Suprapubic skin (tissue), 4 donors: ENCODE measurements around the gene TMEM131L. TPM values are rescaled to one million over a fixed set of nuclear protein-coding genes. Genes with fewer than 3 reads are reported as not detected.

Experiments used
- DNase-seq, 2 donors: peaks; one replicate each; pipeline ENCODE4 v3.0.0-alpha.2; 2019; ENCODE audit warnings: low spot score in 2 of 2
- H3K27ac ChIP-seq: fragments of 200-600 bp; sonication (generic); one replicate; pipeline ENCODE4 v1.5.1; 2019
- H3K27me3 ChIP-seq: fragments of 200-600 bp; sonication (generic); one replicate; pipeline ENCODE4 v1.5.1; 2019
- H3K36me3 ChIP-seq: fragments of 200-600 bp; sonication (generic); one replicate; pipeline ENCODE4 v1.5.1; 2019
- H3K4me1 ChIP-seq: fragments of 200-600 bp; sonication (generic); one replicate; pipeline ENCODE4 v1.5.1; 2019
- H3K4me3 ChIP-seq: fragments of 200-600 bp; sonication (generic); one replicate; pipeline ENCODE4 v1.5.1; 2019; ENCODE audit warnings: mild to moderate bottlenecking
- H3K9me3 ChIP-seq: fragments of 200-600 bp; sonication (generic); one replicate; pipeline ENCODE4 v1.5.1; 2019
- CTCF ChIP-seq, 2 donors: fragments of 200-600 bp in 1 of 2; fragments of 450-650 bp in 1 of 2; sonication (generic) in 1 of 2; IDR thresholded peaks; one replicate each; pipeline ENCODE4 v1.5.1; 2016 to 2019; ENCODE audit warnings: antibody characterized with exemption in 2 of 2, mild to moderate bottlenecking in 1 of 2, moderate library complexity in 1 of 2
- EP300 ChIP-seq: sonication (generic); formaldehyde crosslinking; IDR thresholded peaks from one replicate; pipeline ENCODE4 v1.6.1; 2017; ENCODE audit warnings: antibody characterized with exemption
- POLR2A ChIP-seq, 2 donors: fragments of 450-650 bp; IDR thresholded peaks; one replicate each; pipeline ENCODE4 v1.6.1; 2017; ENCODE audit warnings: antibody characterized with exemption in 2 of 2, mild to moderate bottlenecking in 2 of 2, moderate library complexity in 2 of 2
- POLR2AphosphoS5 ChIP-seq, 3 donors: sonication (generic); formaldehyde crosslinking; IDR thresholded peaks; one replicate each; pipeline ENCODE4 v1.6.1; 2017; ENCODE audit warnings: antibody characterized with exemption in 3 of 3
- WGBS: methylation state at CpG from one replicate; pipeline ENCODE4 v1.1.5; 2018; 5-methylcytosine and 5-hydroxymethylcytosine counted together
- total RNA-seq, 4 donors: library from RNA; depleted of rRNA; stranded (reverse); fragments of >200 nt; gene quantifications; one replicate each; pipeline ENCODE4 v1.1.0, GENCODE V29; 2016

TMEM131L gene
- total RNA-seq, 4 donors from 2014 or later, result 13.5 to 25.0 (median 17.2) TPM

- TF ChIP-seq POLR2A (IDR thresholded peaks at IDR 0.05) (no peak), CTCF (IDR thresholded peaks at IDR 0.05) (no peak), EP300 (no peak), POLR2AphosphoS5 (IDR thresholded peaks at IDR 0.05) (no peak)
- H3K4me1 ChIP-seq, result no peaks in the 10 kb centered on the region
- WGBS, result 54% methylated on average over 2 of the region's 2 CpGs
Measured at GRCh38 chr4:153668647-153669046, 202.5 kb downstream of the TMEM131L start.

GRCh38 chr4:153669838-153670237 is 203.7 kb downstream of the TMEM131L start:
- no peaks in the 10 kb centered on the region for H3K36me3 ChIP-seq
- no peak for TF ChIP-seq POLR2A (IDR thresholded peaks at IDR 0.05)
- TF ChIP-seq CTCF (IDR thresholded peaks at IDR 0.05), result no peak
- TF ChIP-seq POLR2AphosphoS5 (IDR thresholded peaks at IDR 0.05), result no peak
- no peak for DNase-seq
- no peak overlapping the region for H3K27ac ChIP-seq
- H3K4me3 ChIP-seq, result no peak overlapping the region
- WGBS, result 38% methylated on average over 3 of the region's 3 CpGs
- no peaks in the 10 kb centered on the region for H3K9me3 ChIP-seq
- H3K27me3 ChIP-seq, result no peaks in the 10 kb centered on the region
- no peaks in the 10 kb centered on the region for H3K4me1 ChIP-seq

More at GRCh38 chr4:153668647-153669046, 202.5 kb downstream of the TMEM131L start:
- Histone ChIP-seq H3K27me3 (no peaks in the 10 kb centered on the region), H3K4me3 (no peak overlapping the region), H3K9me3 (no peaks in the 10 kb centered on the region), H3K27ac (no peak overlapping the region), H3K36me3 (no peaks in the 10 kb centered on the region)
- no peak for DNase-seq

- no peak overlapping the region for H3K4me3 ChIP-seq
- WGBS, result 90% methylated on average over 5 of the region's 5 CpGs
- peaks cover 5% of the 10 kb centered on the region for H3K9me3 ChIP-seq
- TF ChIP-seq POLR2A (IDR thresholded peaks at IDR 0.05), result no peak
- TF ChIP-seq CTCF (IDR thresholded peaks at IDR 0.05), result no peak
- no peak for TF ChIP-seq EP300
- no peak for TF ChIP-seq POLR2AphosphoS5 (IDR thresholded peaks at IDR 0.05)
- H3K36me3 ChIP-seq, result no peaks in the 10 kb centered on the region
- no peaks in the 10 kb centered on the region for H3K4me1 ChIP-seq
- no peak overlapping the region for H3K27ac ChIP-seq
- H3K27me3 ChIP-seq, result no peaks in the 10 kb centered on the region
- DNase-seq, result no peak
Measured at GRCh38 chr4:153676486-153676885, 210.3 kb downstream of the TMEM131L start.

- 23% methylated on average over 1 of the region's 1 CpG for WGBS
Measured at GRCh38 chr4:153676984-153677383, 210.8 kb downstream of the TMEM131L start.

GRCh38 chr4:153679486-153679885 is 213.3 kb downstream of the TMEM131L start:
- Histone ChIP-seq H3K4me1 (peaks cover 9% of the 10 kb centered on the region), H3K27ac (no peak overlapping the region), H3K27me3 (no peaks in the 10 kb centered on the region), H3K4me3 (no peak overlapping the region), H3K36me3 (no peaks in the 10 kb centered on the region), H3K9me3 (peaks cover 5% of the 10 kb centered on the region)
- no peak for TF ChIP-seq CTCF (IDR thresholded peaks at IDR 0.05)
- no peak for TF ChIP-seq POLR2AphosphoS5 (IDR thresholded peaks at IDR 0.05)
- 71% methylated on average over 6 of the region's 6 CpGs for WGBS
- no peak for DNase-seq

More at GRCh38 chr4:153676984-153677383, 210.8 kb downstream of the TMEM131L start:
- no peaks in the 10 kb centered on the region for H3K36me3 ChIP-seq
- peaks cover 5% of the 10 kb centered on the region for H3K9me3 ChIP-seq
- DNase-seq, result no peak
- H3K27ac ChIP-seq, result no peak overlapping the region
- H3K27me3 ChIP-seq, result no peaks in the 10 kb centered on the region
- no peak overlapping the region for H3K4me3 ChIP-seq
- TF ChIP-seq POLR2AphosphoS5 (IDR thresholded peaks at IDR 0.05) (no peak), POLR2A (IDR thresholded peaks at IDR 0.05) (no peak), CTCF (IDR thresholded peaks at IDR 0.05) (no peak), EP300 (no peak)
- H3K4me1 ChIP-seq, result no peaks in the 10 kb centered on the region
